Measurements from ENCODE around the gene HPRT1.

DNA sequence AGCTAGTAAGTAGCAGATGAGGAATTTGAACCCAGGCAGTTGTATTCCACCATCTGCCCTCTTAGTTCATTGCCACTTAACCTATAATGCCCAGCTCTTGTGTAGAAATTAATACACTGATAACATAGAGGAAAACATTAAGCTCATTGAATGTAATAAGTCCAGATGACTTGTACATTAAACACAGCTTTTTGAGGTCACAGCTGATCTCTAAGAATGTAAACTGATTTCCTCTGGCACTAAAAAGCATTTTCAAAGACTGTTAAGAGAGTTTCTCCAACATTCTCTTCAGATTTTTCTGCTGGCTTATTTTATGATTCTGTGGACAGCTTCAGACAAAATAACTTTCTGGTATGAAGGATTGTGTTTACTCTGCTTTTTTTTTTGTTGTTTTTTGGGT is 42.7 kb downstream of the HPRT1 start:
- TF ChIP-seq, protein P1, sequence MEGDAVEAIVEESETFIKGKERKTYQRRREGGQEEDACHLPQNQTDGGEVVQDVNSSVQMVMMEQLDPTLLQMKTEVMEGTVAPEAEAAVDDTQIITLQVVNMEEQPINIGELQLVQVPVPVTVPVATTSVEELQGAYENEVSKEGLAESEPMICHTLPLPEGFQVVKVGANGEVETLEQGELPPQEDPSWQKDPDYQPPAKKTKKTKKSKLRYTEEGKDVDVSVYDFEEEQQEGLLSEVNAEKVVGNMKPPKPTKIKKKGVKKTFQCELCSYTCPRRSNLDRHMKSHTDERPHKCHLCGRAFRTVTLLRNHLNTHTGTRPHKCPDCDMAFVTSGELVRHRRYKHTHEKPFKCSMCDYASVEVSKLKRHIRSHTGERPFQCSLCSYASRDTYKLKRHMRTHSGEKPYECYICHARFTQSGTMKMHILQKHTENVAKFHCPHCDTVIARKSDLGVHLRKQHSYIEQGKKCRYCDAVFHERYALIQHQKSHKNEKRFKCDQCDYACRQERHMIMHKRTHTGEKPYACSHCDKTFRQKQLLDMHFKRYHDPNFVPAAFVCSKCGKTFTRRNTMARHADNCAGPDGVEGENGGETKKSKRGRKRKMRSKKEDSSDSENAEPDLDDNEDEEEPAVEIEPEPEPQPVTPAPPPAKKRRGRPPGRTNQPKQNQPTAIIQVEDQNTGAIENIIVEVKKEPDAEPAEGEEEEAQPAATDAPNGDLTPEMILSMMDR (IDR thresholded peaks at IDR 0.05): no peak
- TF ChIP-seq POLR2A (IDR thresholded peaks at IDR 0.05): no peak

All from Peyer's patch (tissue), 4 donors.